Activated T-cell treated with anti-CD3 and anti-CD28 coated beads, Interleukin-2, amount 50 U/mL, for 48 hours (primary cell): ENCODE data around the gene UROC1.

Experiments
- DNase-seq, 2 experiments: peaks; one replicate each; pipeline ENCODE4 v3.0.0-alpha.2; 2020

The UROC1 gene

DNA sequence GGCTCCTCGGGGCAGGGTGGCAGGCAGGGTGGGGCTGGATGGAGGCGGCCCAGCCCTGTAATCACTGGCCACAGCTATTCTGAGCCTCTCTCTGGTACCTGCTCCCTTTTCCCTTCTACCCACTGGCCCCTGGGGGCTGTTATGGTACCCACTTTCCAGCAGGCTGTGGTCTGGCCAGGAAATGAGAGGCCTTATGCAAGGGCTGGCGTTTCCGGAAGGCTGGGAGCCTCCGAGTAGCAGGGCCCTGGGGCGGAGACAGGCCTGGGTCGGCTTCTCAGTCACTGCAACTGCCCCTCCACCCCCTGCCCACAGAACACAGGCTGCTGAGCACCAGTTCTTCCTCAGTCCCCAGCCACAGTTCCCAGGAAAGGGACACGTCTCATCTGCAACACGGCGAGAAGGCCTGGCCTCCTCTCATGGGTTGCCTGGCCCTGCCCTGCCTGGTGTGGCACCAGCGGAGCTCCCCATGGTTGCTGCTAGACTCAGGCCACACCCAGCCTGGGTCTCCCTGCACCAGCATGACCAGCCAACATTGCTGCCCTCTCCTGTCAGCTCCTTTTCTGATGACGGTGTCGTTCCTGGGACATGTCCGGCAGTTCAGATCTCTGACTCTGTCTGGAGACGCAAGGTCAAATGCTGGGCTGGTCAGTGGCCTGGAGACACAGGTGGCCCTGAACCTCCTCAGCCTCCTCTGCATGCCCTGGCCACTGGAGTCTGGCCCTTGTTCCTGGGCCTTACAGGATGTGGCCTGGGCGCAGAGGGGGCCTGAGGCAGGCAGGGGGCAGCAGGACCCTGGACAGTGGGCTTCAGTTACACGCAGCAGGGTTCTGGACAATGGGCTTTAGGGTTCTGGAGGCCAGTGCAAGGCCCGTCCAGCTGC is 12.8 kb upstream of the UROC1 start:
- no peak for DNase-seq

DNA sequence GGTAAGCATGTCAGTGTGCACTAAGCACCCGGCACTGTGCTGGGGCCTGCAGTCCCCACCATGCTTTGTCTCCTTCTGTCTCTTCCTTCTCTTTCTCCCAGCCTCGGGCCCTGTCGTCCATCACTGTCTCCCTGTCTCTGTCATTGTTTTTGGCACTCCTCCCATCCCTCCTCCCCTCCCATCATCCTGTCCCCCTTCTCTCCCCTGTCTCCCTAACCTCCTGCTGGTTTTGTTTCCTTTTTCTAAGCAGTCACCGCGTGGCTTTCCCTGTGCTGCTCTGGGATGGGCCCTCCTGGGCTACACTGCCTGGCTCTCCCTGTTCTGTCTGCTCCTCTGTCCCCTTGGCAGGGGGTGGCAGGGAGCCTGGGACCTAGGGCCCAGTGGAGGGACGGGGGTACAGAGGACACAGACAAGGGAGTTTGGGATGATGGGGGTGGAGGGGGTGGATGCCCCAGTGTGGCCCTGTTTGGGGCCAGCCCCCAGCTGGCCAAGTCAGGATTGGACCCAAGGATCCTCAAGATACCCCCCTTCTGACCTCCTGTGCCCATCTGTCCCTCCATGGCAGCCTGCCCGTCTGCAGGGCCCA is 12.1 kb upstream of the UROC1 start:
- no peak for DNase-seq

DNA sequence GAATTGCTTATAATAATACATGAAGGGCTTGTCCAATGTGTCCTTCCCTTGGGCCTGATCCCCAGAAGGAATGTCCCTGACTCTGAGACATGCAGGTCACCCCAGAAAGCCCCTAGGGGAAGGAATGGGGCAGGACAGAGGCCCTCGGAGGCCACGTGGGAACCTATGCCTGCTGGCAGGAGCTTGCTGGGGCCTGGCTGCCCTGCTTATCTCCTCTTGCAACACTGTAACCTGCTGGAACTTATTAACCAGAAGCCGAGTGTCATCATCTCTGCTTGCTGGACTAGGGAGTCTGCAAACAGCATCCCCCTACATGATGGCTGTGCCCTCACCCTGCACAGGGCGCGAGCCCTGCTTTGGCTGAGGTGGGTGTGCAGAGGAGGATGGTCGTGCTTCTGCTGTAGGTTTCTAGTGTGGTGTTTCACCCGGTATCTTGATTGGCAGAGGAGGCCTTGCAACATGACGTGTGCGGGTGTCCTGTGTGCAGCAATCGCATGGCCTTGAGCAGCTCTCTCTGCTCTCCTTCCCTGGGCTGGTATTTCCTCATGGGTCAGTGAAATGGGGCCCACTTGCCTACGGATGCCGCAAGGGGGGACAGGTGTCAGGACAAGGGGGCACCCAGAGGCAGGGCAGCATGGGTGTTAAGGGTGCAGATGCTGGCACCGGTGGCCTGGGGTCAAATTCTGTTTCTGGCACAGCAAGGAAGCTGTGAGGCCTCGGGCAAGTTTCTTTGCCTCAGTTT is 11.4 kb upstream of the UROC1 start:
- no peak for DNase-seq

DNA sequence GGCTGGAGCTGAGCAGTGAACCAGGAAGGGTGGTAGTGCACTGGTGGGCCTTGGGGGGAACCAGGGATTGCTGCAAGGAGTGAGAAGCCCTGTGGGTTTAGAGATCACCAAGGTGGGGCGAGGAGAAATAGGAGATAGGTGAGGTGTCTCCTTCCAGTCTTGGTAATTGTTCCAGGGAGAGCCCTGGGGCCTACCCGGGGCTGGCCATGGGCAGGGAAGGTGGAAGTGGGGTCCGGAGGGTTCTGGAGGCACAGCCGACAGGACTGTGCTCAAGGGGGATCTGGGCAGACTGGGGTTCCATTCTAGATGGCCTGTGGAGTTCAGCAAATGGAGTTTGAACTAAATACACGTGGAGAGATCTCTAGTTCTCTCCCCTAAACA is 10.8 kb upstream of the UROC1 start:
- DNase-seq = no peak

DNA sequence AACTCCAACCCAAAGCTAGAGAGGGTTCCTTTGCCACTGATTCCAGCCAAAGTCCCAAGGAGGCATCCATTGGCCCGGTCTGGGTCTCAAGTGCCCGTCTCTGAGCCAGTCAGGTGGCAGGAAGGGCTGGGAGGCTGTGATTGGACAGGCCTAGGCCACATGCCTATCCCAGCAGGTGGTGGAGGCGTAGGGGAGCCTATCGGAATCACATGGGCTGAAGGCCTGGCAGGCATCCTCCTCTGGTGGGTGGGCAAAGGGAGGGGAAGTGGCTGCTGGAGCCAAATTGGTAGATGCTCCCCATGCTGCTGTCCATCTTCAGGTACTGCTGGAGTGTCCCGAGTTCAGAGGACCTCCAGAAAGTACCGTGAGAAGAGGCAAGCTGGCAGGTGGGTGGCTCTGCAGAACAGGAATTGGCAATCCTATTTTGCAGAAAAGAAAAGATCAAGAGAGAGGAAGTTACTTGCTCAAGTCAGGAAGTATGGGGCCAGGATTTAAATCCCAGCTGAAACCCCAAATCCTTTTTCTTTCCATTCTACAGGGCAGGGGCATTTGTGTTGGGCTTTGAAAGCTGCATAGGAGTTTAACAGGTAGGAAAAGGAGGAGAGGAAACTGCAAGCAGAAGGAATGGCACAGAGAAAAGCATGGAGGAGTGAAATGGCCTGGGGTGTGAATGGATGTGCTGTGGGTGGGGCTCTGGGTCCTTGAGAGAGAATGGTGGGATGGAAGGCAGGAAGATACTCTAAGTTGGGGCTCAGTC is 10.1 kb upstream of the UROC1 start:
- no peak for DNase-seq

DNA sequence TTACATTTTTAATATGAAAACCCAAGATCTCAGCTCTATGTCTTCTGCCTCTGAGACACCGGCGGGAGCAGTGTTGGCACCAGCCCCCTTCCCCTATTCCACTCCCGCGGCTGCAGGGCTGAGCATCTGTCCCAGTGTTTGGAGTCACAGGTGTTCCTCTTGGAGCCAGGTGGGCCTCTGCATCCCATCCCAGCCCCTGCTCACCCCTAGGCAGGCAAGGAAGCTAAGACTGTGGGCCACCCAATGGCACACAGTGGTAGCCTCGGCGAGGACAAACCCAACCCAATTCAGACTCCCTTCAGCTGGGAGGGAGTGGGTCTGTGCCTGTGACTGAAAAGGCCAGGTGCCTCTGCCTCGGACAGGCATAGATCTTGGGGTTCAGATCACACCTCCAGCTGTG is 9.4 kb upstream of the UROC1 start:
- DNase-seq = no peak

DNA sequence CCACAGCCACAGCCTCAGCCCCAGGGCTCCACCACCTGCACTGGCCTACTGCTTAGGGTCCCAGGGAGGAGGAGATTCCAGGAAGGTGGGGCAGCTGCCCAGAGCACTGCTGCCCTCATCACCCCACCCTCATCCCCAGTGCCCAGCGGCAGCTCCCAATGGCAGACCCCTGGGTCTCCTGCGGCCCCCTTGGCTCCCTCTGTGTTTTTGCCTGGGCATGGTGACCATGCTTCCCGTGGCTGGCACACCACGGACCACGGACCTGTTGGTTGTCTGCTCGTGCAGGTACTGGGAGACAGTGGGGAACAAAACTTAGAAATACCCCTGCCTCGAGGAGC is 9.1 kb upstream of the UROC1 start:
- no peak for DNase-seq

DNA sequence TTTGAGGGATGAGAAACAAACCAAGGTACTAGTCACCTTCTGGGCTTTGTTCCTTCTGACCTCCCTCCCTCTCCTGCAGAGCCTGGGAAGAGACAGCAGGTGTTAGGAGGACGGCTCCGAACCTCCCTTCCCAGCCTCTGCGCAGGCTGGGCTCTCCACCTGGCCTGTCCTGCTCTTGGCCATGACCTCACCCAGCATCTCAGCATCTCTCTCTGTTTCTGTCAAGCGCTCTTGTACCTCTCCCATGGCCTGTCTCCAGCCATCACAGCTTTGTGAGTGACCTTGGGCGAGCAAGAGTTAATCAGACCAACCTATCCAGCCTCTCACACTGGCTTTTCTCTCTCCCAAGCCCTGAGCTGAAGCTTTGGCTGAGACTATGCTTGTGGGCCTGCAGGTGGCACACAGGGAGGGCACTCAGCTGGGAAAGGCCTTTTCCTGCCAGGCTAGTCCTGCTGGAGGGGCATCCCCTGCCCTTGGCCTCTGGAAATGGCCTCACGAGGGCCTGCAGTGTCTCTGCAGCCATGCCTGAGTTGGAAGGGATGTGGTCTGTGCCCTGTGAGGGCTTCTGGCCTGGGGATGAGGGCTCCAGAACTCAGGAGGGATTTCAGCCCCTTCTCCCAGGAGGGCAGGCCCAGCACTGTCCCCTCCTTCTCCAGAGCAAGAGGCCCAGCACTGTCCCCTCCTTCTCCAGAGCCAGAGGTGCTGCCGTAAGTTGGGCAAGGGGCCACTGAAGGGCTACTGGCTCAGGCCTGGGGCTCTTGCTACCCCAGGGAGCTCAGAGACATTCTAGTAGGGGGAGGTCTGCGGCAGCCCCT is 8.5 kb upstream of the UROC1 start:
- no peak for DNase-seq

DNA sequence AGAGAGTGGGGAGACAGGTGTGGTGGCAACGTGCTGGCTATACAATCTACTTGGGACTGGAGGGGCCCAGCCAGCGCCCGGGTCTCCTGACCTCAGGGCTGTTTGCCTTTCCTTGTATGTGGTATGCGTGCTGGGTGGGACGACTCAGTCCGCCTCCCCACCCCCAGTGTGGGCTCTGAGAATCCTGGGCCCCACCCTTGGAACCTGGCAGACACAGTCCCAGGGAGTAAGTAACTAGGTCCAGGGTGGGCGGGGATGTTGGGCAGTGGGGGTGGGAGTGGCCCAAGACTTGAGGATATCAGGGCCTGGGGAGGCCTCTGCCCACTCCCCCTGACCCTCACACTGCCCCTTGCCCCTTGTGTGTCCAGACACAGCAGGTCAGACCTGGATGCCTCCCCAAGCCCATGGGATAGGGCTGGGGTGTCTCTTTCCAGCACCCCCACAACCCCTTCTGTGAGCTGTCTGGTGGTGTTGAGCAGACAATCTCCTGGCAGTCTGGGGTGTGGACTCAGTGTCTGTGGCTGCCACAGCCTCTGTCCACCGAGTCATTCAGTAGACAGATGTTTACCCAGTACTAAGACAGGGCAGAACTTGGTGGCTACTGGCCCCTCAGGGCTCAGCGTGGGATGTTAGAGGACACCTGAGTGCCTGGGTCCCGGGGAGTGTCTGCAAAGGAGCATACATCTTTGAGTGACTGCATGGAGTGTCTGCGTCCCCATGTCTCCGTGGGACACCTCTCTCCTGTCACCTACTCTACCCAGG is 7.7 kb upstream of the UROC1 start:
- DNase-seq = no peak

DNA sequence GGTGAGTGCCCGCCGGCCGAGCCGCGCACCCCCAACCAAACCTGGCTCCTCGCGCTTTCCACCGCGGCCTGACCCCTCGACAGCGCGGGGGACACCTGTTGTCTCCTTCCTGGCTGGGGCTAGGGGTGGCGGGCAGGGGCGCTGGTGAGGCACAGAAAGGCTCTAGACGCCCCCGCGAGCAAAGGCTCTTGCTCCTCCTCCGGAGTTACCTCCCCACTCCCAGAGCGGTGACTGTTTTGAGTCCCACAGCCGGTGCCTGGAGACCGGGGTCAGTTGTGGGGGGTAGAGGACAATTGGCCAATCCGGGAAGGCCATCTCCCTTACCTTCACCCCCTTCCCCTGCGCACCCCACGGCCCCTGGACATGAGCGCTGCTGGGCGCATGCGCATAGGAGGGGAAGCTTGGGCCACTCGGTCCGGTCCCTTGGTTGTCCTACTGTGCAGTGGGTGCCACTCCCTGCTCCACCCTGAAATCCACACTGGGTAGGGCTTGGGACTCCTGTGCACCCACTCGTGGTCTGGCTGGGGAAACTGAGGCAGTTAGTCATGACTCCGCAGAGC is 6.9 kb upstream of the UROC1 start:
- peak; percentile 26 to 29 for DNase-seq

DNA sequence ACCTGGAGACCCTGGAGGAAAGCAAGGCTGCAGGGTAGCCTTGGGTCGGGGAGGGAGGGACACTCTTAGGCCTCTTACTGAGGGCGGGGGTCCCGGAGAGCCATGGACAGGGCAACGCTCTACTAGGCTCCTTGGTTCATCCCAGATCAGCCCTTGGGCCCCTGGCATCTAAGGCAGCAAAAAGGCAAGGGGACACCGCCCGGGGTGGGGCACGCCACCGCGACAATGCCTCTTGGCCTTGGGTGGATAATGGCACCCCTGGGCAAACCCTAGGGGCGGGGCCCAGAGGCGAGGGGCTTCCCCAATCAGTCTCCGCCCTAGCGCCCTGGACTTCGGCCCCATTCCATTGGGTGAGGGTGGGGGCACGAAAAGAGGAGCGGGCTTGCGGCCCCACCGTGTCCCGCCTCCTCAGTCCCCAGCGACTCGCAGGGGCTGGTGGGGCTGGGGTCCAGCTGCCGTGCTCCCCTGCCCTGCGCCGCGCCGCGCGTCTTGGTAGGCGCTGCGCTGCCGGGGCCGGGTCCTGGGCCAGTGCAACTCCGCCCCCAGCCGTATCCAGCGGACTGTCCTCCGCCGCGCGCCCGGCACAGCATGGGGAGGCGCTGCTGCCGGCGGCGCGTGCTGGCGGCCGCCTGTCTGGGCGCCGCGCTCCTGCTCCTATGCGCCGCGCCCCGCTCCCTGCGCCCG is 6.3 kb upstream of the UROC1 start, which contains the start of gene CHST13:
Gene CHST13, plus strand, starts transcription at position 411 of the 684 bp plus-strand sequence. Its CDS starts 178 bp downstream, at position 589.
- DNase-seq = peak in 1 of 2 experiments; percentile 24

DNA sequence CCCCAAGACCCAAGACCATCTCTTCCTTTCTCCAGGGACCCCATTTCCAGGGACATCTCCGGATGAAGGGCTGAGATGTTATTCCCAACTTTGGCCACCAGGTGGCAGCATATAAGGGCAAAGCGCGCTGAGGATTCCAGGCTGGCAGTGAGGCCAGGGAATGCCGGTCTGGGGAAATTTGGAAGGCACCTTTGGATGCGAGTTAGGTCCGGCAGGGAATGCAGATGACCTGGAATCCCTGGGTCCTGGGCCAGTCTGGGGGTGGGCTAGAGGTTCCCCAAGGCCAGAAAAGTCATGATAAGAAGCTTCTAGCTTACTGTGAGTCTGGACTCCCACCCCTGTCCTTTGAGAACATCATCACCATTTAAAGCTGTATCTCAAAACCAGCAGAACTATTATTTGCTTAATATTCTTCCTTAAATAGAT is 4.8 kb upstream of the UROC1 start:
- DNase-seq = peak; percentile 65 to 66

DNA sequence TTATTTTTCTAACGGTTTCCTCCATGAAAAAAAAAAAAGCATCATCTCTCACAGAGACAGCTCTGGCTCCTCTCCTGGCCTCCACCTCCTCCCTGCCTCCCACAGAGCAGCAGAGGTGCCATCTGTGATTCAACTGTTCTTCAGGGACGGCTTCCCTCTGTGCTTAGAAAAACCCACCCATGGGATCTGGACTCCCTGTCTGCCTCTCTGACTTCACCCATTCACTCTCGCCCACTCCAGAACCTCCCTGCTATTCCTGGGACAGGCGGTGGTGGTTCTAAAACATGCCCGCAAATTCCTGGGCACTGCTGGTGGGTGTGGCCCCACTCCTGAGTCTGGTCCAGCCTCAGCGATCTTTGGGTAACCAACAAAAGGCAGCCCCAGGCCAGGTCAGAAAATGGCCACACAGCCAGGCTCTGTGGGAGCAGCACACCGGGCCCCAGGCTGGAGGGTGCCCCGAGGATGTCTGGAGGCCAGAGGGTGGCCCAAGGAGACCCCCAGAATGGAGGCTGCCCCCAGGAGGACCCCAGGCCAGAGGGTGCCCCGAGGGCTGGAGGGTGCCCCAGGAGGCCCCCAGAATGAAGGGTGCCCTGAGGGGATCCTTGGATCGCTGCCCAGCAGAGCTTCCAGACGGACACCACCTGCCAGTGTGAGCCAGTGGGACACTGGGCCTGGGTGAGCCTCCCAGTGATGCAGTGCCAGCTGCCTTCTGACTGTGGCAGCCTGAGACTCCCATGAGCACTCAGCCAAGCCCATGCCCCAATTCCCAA is 3.7 kb upstream of the UROC1 start:
- no peak for DNase-seq

DNA sequence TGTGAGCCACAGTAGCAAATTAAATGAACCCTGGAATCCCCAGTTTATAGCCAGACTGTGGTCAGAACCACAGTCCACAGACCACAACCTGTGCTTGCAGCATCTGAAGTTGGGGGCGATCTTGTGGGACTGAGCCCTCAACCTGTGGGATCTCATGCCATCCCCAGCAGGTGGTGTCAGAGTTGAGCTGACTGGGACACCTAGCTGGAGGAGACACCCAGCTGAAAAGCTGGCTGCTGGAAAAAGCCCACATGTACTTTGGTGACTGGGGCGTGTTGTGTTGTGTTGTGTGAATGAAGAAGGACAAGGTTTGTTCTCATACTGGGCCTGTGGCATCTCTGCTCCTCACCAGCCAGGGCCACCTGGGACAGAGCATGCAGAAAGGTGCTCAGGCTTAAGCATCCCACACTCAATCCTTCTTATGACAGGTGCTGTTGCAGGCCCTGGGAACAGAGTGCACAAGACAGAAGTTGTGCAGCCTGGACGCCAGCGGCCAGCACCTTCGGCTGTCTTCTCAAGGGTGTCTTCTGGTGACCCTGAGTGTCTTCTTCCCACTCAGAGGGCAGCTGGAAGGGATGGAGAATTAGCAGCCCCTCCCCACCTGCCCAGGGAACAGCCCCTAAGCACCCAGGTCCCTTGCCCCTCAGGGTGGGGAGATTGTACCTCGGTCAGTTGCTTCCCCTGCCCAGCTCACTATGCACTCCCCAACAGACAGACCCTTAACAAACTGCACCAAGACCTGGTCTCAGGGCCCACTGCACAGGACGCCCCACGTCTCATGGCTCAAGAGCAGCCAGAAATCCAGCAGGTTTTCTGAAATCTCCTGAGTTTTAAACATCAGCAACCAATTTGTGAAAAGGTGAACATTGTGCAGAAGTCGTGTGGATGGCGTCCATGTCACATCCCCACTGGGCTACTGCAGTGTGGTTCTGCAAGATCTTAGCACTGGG is 2.2 kb upstream of the UROC1 start:
- no peak for DNase-seq

DNA sequence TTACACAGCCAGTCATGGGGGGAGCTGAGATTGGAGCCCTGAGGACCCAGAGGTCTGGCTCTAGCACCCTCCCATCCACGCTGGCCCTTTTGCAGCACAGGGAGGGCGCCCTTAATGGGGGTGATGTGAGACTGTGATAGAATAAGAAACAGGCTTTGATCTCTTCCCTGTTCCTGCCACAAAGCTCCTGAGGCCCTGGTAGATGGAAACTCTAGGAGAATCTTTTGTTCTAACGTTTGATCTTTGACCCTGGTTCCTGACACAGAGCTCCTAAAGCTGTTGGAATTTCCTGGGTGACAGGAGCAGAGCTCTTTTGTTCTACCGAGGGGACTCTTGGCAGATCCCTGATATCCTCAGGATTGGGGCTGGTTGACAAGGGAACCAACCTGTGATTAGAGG is 1.2 kb upstream of the UROC1 start:
- no peak for DNase-seq

DNA sequence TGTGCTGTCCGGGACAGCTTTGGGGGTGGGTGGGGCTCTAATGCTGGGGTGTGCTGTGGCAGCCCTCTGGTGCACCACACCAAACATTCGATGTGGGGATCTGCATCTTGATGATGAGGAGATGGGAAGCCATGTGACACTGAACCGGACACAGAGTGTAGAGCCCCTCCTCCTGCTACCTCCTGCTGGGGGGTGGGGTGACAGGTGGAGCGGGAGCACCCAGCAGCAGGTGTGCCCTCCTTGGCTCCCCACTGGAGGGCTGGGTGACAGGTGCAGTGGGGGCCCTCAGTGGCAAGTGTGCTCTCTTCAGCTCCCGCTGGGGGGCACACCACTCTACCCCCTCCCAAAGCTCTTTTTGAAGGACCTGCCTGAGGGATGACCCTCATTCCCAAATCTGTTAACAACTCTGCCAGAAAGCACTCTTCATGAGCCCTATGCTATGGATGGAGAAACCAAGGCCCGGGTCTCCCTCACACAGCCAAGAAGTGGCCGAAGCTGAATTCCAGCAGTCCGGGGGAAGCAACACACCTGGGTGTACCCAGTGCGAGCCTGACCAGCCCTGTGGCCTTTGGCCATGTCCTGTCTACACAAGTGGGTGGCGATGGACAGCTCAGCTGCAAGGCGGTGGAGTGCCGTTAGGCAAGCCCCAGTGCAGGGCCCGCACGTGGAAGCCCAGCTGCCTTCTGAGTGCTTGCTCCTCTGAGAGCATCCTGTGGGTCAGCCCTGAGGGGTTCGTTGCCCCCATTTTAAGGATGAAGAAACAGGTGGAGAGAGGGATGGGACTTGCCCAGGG is 609 bp upstream of the UROC1 start:
- no peak for DNase-seq

DNA sequence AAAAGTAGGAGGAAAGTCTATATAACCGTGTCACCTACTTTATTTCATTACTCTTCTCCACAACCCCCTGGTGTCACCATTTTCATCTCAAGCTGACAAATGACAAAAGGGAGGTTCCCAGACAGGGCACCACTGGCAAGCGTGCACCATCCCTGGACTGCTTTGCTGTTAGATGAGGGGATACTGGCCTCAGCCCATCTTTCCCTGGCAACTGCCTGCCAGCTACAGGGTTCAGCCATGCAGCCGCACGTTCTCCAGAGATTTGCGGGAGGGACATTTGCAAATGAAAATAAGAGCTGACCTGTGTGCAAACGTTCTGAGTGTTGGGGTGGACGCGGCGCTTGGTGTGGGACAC is 660 bp downstream of the UROC1 start:
- DNase-seq = no peak
